ENCODE measurements around the gene SERPINE2. TPM values are rescaled to one million over a fixed set of nuclear protein-coding genes. Genes with fewer than 3 reads are reported as not detected.

SERPINE2 gene
- total RNA-seq, 1 experiment from 2014 or later, result 231 TPM

GRCh38 chr2:223978451-223978850, 60.6 kb downstream of the SERPINE2 start:
- no peaks in the 10 kb centered on the region for H3K9me3 Mint-ChIP-seq (ENCODE audit: unreplicated experiment)
- CTCF ChIA-PET, result interaction anchor here (1.3 to 4.0 kb wide), 5 partner anchors 9 to 306 kb away, joined by 6 to 27 read pairs (median 9); no protein-coding TSS in a partner anchor
- H3K4me3 Mint-ChIP-seq (ENCODE audit: unreplicated experiment), result no peak overlapping the region
- POLR2A ChIA-PET, result no interaction called here
- no peak for TF ChIP-seq CTCF (IDR thresholded peaks at IDR 0.05; ENCODE audit: unreplicated experiment)
- H3K27ac Mint-ChIP-seq (ENCODE audit: low read depth, unreplicated experiment), result no peak overlapping the region
- H3K4me1 Mint-ChIP-seq (ENCODE audit: insufficient read depth, unreplicated experiment), result no peaks in the 10 kb centered on the region
- H3K36me3 Mint-ChIP-seq (ENCODE audit: insufficient read depth, unreplicated experiment), result peaks cover 48% of the 10 kb centered on the region
- H3K27me3 Mint-ChIP-seq (ENCODE audit: insufficient read depth, unreplicated experiment), result no peaks in the 10 kb centered on the region
- no TSS peak for BruUV-seq (replicated peaks)
- no peak for DNase-seq (ENCODE audit: unreplicated experiment)
- intact Hi-C loops (cut with micrococcal nuclease), result no loop called here

- H3K9me3 Mint-ChIP-seq (ENCODE audit: unreplicated experiment), result no peaks in the 10 kb centered on the region
- BruUV-seq (replicated peaks), result no TSS peak
- ChIA-PET CTCF (interaction anchor here (0.6 to 2.8 kb wide), 6 partner anchors 8 to 1683 kb away, joined by 3 to 19 read pairs (median 9); no protein-coding TSS in a partner anchor), POLR2A (interaction anchor here (0.7 kb wide), 1 partner anchor 17 kb away, joined by 3 read pairs; no protein-coding TSS in a partner anchor)
- peaks cover 43% of the 10 kb centered on the region for H3K36me3 Mint-ChIP-seq (ENCODE audit: insufficient read depth, unreplicated experiment)
- H3K27ac Mint-ChIP-seq (ENCODE audit: low read depth, unreplicated experiment), result no peak overlapping the region
- intact Hi-C loops (cut with micrococcal nuclease), result no loop called here
- H3K27me3 Mint-ChIP-seq (ENCODE audit: insufficient read depth, unreplicated experiment), result no peaks in the 10 kb centered on the region
- peak; percentile 18 for DNase-seq (ENCODE audit: unreplicated experiment)
- no peaks in the 10 kb centered on the region for H3K4me1 Mint-ChIP-seq (ENCODE audit: insufficient read depth, unreplicated experiment)
- no peak for TF ChIP-seq CTCF (IDR thresholded peaks at IDR 0.05; ENCODE audit: unreplicated experiment)
- H3K4me3 Mint-ChIP-seq (ENCODE audit: unreplicated experiment), result no peak overlapping the region
Measured at GRCh38 chr2:223976635-223977226, 62.4 kb downstream of the SERPINE2 start.

- POLR2A ChIA-PET, result interaction anchor here (0.7 to 0.8 kb wide), 2 partner anchors 11 to 1021 kb away, joined by 3 read pairs; no protein-coding TSS in a partner anchor
- no peaks in the 10 kb centered on the region for H3K27me3 Mint-ChIP-seq (ENCODE audit: insufficient read depth, unreplicated experiment)
- BruUV-seq (replicated peaks), result no TSS peak
- CTCF ChIA-PET, result interaction anchor here (0.6 to 7.3 kb wide), 3 partner anchors 18 to 310 kb away, joined by 4 to 126 read pairs (median 97); no protein-coding TSS in a partner anchor
- H3K4me3 Mint-ChIP-seq (ENCODE audit: unreplicated experiment), result no peak overlapping the region
- peaks cover 30% of the 10 kb centered on the region for H3K36me3 Mint-ChIP-seq (ENCODE audit: insufficient read depth, unreplicated experiment)
- no peak overlapping the region for H3K27ac Mint-ChIP-seq (ENCODE audit: low read depth, unreplicated experiment)
- TF ChIP-seq CTCF (IDR thresholded peaks at IDR 0.05; ENCODE audit: unreplicated experiment), result no peak
- intact Hi-C loops (cut with micrococcal nuclease), result no loop called here
- no peak for DNase-seq (ENCODE audit: unreplicated experiment)
- no peaks in the 10 kb centered on the region for H3K4me1 Mint-ChIP-seq (ENCODE audit: insufficient read depth, unreplicated experiment)
- H3K9me3 Mint-ChIP-seq (ENCODE audit: unreplicated experiment), result no peaks in the 10 kb centered on the region
Measured at GRCh38 chr2:223973606-223974005, 65.5 kb downstream of the SERPINE2 start.

GRCh38 chr2:223972656-223973102, 66.4 kb downstream of the SERPINE2 start:
- peaks cover 38% of the 10 kb centered on the region for H3K36me3 Mint-ChIP-seq (ENCODE audit: insufficient read depth, unreplicated experiment)
- H3K27ac Mint-ChIP-seq (ENCODE audit: low read depth, unreplicated experiment), result no peak overlapping the region
- TF ChIP-seq CTCF (IDR thresholded peaks at IDR 0.05; ENCODE audit: unreplicated experiment), result no peak
- intact Hi-C loops (cut with micrococcal nuclease), result no loop called here
- POLR2A ChIA-PET, result interaction anchor here (0.6 kb wide), 1 partner anchor 35 kb away, joined by 3 read pairs; no protein-coding TSS in a partner anchor
- DNase-seq (ENCODE audit: unreplicated experiment), result no peak
- H3K4me1 Mint-ChIP-seq (ENCODE audit: insufficient read depth, unreplicated experiment), result no peaks in the 10 kb centered on the region
- H3K4me3 Mint-ChIP-seq (ENCODE audit: unreplicated experiment), result no peak overlapping the region
- no TSS peak for BruUV-seq (replicated peaks)
- CTCF ChIA-PET, result interaction anchor here (0.6 to 7.3 kb wide), 7 partner anchors 10 to 678 kb away, joined by 3 to 126 read pairs (median 5); no protein-coding TSS in a partner anchor
- no peaks in the 10 kb centered on the region for H3K27me3 Mint-ChIP-seq (ENCODE audit: insufficient read depth, unreplicated experiment)
- no peaks in the 10 kb centered on the region for H3K9me3 Mint-ChIP-seq (ENCODE audit: unreplicated experiment)
